ENCODE data around the gene TMEM175. TPM values are rescaled to one million over a fixed set of nuclear protein-coding genes. Genes with fewer than 3 reads are reported as not detected.

Gene TMEM175
- total RNA-seq, 1 experiment from 2014 or later = 22.3 TPM

DNA sequence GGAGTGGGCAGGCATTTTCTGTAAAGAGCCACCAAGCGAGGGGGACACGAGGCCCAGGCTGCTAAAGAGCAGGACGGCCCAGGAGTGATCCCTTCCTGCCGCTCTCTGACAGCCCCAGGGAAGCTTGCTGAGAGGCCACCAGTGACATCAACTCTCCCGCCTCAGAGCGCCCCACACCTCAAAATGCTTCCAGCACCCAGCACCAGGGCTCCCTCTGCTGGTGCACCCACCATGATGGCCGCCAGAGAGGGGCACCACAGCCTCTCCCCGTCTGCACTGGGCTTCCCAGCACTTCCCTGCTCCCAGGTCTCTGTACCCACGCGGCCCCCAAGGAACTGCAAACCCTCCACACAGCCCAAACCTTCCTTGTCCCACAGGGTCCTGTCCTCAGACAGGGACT, 40.5 kb upstream of the TMEM175 start:
- no peaks in the 10 kb centered on the region for H3K9me3 ChIP-seq
- Mint-ChIP-seq H3K27ac (ENCODE audit: unreplicated experiment) (no peak overlapping the region), H3K9me3 (ENCODE audit: unreplicated experiment) (no peaks in the 10 kb centered on the region), H3K27me3 (ENCODE audit: insufficient read depth, unreplicated experiment) (no peaks in the 10 kb centered on the region), H3K36me3 (ENCODE audit: insufficient read depth, unreplicated experiment) (peaks cover 42% of the 10 kb centered on the region), H3K4me3 (ENCODE audit: unreplicated experiment) (no peak overlapping the region), H3K4me1 (ENCODE audit: low read depth, unreplicated experiment) (no peaks in the 10 kb centered on the region)
- no peak overlapping the region for H3K4me3 ChIP-seq (ENCODE audit: low read depth, low read length)
- no peaks in the 10 kb centered on the region for H3K4me1 ChIP-seq
- no peaks in the 10 kb centered on the region for H3K27me3 ChIP-seq (replicated peaks; ENCODE audit: control insufficient read depth, insufficient read depth, low read length)
- DNase-seq = peak in 1 of 2 experiments; percentile 30
- ChIA-PET POLR2A (no interaction called here), CTCF (interaction anchor here (0.9 kb wide), 1 partner anchor 95 kb away, joined by 3 read pairs; the partner anchor contains the start of gene IDUA)
- no TSS peak for BruUV-seq (replicated peaks)
- peak in 1 of 2 experiments; percentile 26 for TF ChIP-seq CTCF (IDR thresholded peaks at IDR 0.05; ENCODE audit: insufficient read depth in 1 of 2, low read depth in 1 of 2, low read length in 1 of 2, severe bottlenecking in 1 of 2, unreplicated experiment in 1 of 2)
- H3K36me3 ChIP-seq (ENCODE audit: control insufficient read depth, insufficient read depth, low read length) = peaks cover 2% of the 10 kb centered on the region
- intact Hi-C loops (cut with micrococcal nuclease; ENCODE audit: unreplicated experiment) = no loop called here

DNA sequence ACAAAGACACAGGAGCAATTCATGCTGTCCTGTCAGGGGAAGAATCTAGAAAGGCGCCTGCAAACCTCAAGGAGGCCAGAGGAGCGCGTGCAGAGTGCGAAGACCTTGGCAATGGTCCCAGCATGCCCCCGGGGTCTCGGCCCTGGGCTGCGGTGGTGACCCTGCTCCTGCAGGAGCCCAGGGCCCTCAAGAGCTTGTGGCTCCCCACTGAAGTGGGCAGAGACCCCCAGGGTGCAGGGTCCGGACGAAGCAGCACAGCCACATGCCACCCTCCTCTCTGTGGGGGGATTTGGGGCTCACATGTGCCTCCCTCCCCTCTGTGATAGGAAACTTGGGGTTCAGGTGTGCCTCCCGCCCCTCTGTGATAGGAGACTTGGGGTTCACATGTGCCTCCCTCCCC, 39.5 kb upstream of the TMEM175 start:
- Histone ChIP-seq H3K9me3 (no peaks in the 10 kb centered on the region), H3K4me1 (no peaks in the 10 kb centered on the region), H3K36me3 (ENCODE audit: control insufficient read depth, insufficient read depth, low read length) (peaks cover 1% of the 10 kb centered on the region; the same call in 1 of the 2 replicates), H3K27me3 (replicated peaks; ENCODE audit: control insufficient read depth, insufficient read depth, low read length) (no peaks in the 10 kb centered on the region), H3K4me3 (ENCODE audit: low read depth, low read length) (no peak overlapping the region)
- peaks cover 41% of the 10 kb centered on the region for H3K36me3 Mint-ChIP-seq (ENCODE audit: insufficient read depth, unreplicated experiment)
- TF ChIP-seq CTCF (IDR thresholded peaks at IDR 0.05; ENCODE audit: insufficient read depth in 1 of 2, low read depth in 1 of 2, low read length in 1 of 2, severe bottlenecking in 1 of 2, unreplicated experiment in 1 of 2) = no peak
- intact Hi-C loops (cut with micrococcal nuclease; ENCODE audit: unreplicated experiment) = no loop called here
- no peaks in the 10 kb centered on the region for H3K4me1 Mint-ChIP-seq (ENCODE audit: low read depth, unreplicated experiment)
- DNase-seq = no peak
- H3K27me3 Mint-ChIP-seq (ENCODE audit: insufficient read depth, unreplicated experiment) = no peaks in the 10 kb centered on the region
- H3K4me3 Mint-ChIP-seq (ENCODE audit: unreplicated experiment) = no peak overlapping the region
- no TSS peak for BruUV-seq (replicated peaks)
- H3K9me3 Mint-ChIP-seq (ENCODE audit: unreplicated experiment) = no peaks in the 10 kb centered on the region
- POLR2A ChIA-PET = no interaction called here
- CTCF ChIA-PET = no interaction called here
- H3K27ac Mint-ChIP-seq (ENCODE audit: unreplicated experiment) = no peak overlapping the region

DNA sequence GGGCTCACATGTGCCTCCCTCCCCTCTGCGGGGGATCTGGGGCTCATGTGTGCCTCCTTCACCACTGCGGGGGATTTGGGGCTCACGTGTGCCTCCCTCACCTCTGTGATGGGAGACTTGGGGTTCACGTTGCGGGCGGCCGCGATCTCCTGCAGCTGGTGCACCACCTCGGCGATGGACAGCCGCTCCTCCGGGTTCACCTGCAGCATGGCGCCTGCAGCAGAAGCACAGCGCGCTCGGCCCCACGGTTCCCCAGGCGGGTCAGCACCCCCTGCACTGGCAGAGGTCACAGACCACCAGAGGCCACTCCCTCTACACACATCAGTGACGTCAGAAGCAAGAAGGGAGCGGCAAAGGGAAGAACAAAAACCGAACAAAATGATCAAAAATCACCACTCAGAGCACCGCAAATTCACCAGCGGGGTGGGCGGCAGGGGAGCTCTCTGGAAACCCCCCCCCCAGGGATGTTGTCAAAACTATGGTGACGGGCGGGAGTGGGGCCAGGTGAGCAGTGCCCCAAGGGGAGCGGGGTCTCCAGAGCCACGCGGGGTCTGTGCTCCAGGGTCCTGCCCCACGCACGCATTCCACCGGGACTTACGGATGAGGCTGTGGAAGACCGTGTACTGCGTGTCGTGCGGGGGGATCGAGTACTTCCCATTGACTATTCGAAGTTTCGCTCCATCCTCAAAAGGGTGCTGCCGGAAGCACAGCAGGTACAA, 38.8 kb upstream of the TMEM175 start:
- H3K27me3 ChIP-seq (replicated peaks; ENCODE audit: control insufficient read depth, insufficient read depth, low read length) = no peaks in the 10 kb centered on the region
- CTCF ChIA-PET = no interaction called here
- intact Hi-C loops (cut with micrococcal nuclease; ENCODE audit: unreplicated experiment) = no loop called here
- no peaks in the 10 kb centered on the region for H3K27me3 Mint-ChIP-seq (ENCODE audit: insufficient read depth, unreplicated experiment)
- DNase-seq = no peak
- no peak for TF ChIP-seq CTCF (IDR thresholded peaks at IDR 0.05; ENCODE audit: insufficient read depth in 1 of 2, low read depth in 1 of 2, low read length in 1 of 2, severe bottlenecking in 1 of 2, unreplicated experiment in 1 of 2)
- no TSS peak for BruUV-seq (replicated peaks)
- H3K36me3 ChIP-seq (ENCODE audit: control insufficient read depth, insufficient read depth, low read length) = peaks cover 1% of the 10 kb centered on the region; the same call in 1 of the 2 replicates
- H3K9me3 Mint-ChIP-seq (ENCODE audit: unreplicated experiment) = no peaks in the 10 kb centered on the region
- H3K9me3 ChIP-seq = no peaks in the 10 kb centered on the region
- POLR2A ChIA-PET = no interaction called here
- H3K4me1 ChIP-seq = no peaks in the 10 kb centered on the region
- no peaks in the 10 kb centered on the region for H3K4me1 Mint-ChIP-seq (ENCODE audit: low read depth, unreplicated experiment)
- H3K4me3 ChIP-seq (ENCODE audit: low read depth, low read length) = no peak overlapping the region
- H3K27ac Mint-ChIP-seq (ENCODE audit: unreplicated experiment) = no peak overlapping the region
- H3K36me3 Mint-ChIP-seq (ENCODE audit: insufficient read depth, unreplicated experiment) = peaks cover 43% of the 10 kb centered on the region
- no peak overlapping the region for H3K4me3 Mint-ChIP-seq (ENCODE audit: unreplicated experiment)
